Activated naive CD8-positive, alpha-beta T cell treated with anti-CD3 and anti-CD28 coated beads, Interleukin-2, amount 10 ng/mL, durations not matched to agents 7 days and 5 days (primary cell): ENCODE results near the gene CHST14. TPM values are rescaled to one million over a fixed set of nuclear protein-coding genes. Genes with fewer than 3 reads are reported as not detected.

ENCODE experiments used
- ATAC-seq: fragments of 150-1000 bp; cut with Tn5 transposase; one replicate; pipeline ENCODE4 v1.10.0; 2021; ENCODE audit warnings: low read depth, moderate library complexity
- POLR2A ChIA-PET: fragments of 350-600 bp; sonication (Branson Sonifier 250); formaldehyde crosslinking; loops from one replicate; lab custom pipeline; 2021; ENCODE audit warnings: antibody characterized with exemption; lab: Charles Lee
- DNase-seq: peaks from one replicate; pipeline ENCODE4 v3.0.0; 2021
- H3K27ac Mint-ChIP-seq: one replicate; pipeline ENCODE4 v1.8.0; 2022; ENCODE audit warnings: mild to moderate bottlenecking, mixed read lengths
- H3K27me3 Mint-ChIP-seq: one replicate; pipeline ENCODE4 v1.8.0; 2022; ENCODE audit warnings: mild to moderate bottlenecking, moderate library complexity, mixed read lengths
- H3K36me3 Mint-ChIP-seq: one replicate; pipeline ENCODE4 v1.8.0; 2021; ENCODE audit warnings: mild to moderate bottlenecking, mixed read lengths
- H3K4me1 Mint-ChIP-seq: one replicate; pipeline ENCODE4 v1.8.0; 2021; ENCODE audit warnings: mixed read lengths
- H3K4me3 Mint-ChIP-seq: one replicate; pipeline ENCODE4 v1.8.0; 2022; ENCODE audit warnings: mild to moderate bottlenecking, moderate library complexity, mixed read lengths
- H3K9me3 Mint-ChIP-seq: one replicate; pipeline ENCODE4 v1.8.0; 2021; ENCODE audit warnings: mixed read lengths
- total RNA-seq, 2 experiments: library from RNA; stranded (reverse); gene quantifications; one replicate each; pipeline ENCODE4 v1.2.3, GENCODE V29; 2021

The CHST14 gene
- total RNA-seq, 2 experiments from 2014 or later, result 9.8 to 10.8 TPM

DNA sequence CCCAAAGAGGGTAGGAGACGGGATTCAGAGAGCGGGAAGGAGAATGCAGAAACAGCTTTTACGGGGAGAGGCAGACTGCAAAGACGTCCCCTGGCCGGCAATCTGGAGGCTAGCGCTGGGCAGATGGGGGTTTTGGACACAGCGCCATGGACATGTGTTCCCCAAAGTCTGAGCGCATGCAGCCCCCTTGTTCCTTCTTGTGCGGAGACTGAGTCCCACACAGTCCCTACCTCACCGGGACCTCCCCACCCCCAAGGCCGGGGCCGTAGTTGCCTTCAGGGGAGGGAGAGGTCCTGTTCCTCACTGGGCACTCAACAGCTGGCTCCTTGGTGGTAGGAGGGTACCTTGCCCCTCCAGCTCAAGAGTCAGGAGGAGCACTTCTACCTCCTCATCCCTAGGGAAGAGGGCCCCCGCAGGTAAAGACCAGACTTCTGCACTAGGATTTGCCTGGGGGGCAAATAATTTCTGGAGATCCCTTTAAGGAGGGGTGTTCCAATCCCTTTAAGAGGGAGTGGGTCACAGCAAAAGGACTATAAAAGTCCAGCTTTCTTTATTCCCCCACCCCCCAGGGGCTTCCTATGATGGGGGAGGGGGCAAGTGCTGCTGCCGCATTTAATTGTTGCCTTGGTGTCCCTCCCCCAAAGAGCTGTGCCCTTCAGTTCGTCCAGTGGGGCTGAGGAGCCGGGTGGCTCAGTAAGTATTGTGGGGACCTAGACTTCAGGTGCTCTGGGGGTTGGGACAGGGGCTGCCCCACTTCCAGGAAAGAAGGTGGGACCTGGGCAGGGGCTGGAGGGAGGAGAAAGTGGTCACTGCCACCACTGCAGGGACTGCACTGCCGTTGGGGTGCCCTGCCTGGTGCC lies 33.7 kb upstream of the CHST14 start:
- Mint-ChIP-seq H3K27ac (no peak overlapping the region), H3K4me1 (peaks cover 14% of the 10 kb centered on the region), H3K27me3 (peaks cover 53% of the 10 kb centered on the region), H3K9me3 (no peaks in the 10 kb centered on the region), H3K4me3 (no peak overlapping the region), H3K36me3 (no peaks in the 10 kb centered on the region)
- no peak for DNase-seq
- POLR2A ChIA-PET, result no interaction called here
- ATAC-seq, result no peak

GRCh38 chr15:40437752-40438687 lies 32.8 kb upstream of the CHST14 start:
- H3K27me3 Mint-ChIP-seq, result peaks cover 58% of the 10 kb centered on the region
- DNase-seq (no peak), ATAC-seq (no peak)
- no peaks in the 10 kb centered on the region for H3K9me3 Mint-ChIP-seq
- POLR2A ChIA-PET, result interaction anchor here (1.2 to 2.3 kb wide), 2 partner anchors 32 to 69 kb away, joined by 3 to 7 read pairs; partner anchors contain the start of gene CHST14
- no peak overlapping the region for H3K4me3 Mint-ChIP-seq
- H3K36me3 Mint-ChIP-seq, result peaks cover 3% of the 10 kb centered on the region
- no peak overlapping the region for H3K27ac Mint-ChIP-seq
- peaks cover 21% of the 10 kb centered on the region for H3K4me1 Mint-ChIP-seq

GRCh38 chr15:40438712-40439111 lies 32.1 kb upstream of the CHST14 start:
- H3K9me3 Mint-ChIP-seq, result no peaks in the 10 kb centered on the region
- POLR2A ChIA-PET, result interaction anchor here (1.2 to 4.9 kb wide), 3 partner anchors 14 to 70 kb away, joined by 3 to 72 read pairs (median 7); partner anchors contain the start of gene CHST14
- DNase-seq, result no peak
- peaks cover 58% of the 10 kb centered on the region for H3K27me3 Mint-ChIP-seq
- H3K27ac Mint-ChIP-seq, result no peak overlapping the region
- peaks cover 28% of the 10 kb centered on the region for H3K4me1 Mint-ChIP-seq
- no peak for ATAC-seq
- H3K36me3 Mint-ChIP-seq, result peaks cover 3% of the 10 kb centered on the region
- no peak overlapping the region for H3K4me3 Mint-ChIP-seq

DNA sequence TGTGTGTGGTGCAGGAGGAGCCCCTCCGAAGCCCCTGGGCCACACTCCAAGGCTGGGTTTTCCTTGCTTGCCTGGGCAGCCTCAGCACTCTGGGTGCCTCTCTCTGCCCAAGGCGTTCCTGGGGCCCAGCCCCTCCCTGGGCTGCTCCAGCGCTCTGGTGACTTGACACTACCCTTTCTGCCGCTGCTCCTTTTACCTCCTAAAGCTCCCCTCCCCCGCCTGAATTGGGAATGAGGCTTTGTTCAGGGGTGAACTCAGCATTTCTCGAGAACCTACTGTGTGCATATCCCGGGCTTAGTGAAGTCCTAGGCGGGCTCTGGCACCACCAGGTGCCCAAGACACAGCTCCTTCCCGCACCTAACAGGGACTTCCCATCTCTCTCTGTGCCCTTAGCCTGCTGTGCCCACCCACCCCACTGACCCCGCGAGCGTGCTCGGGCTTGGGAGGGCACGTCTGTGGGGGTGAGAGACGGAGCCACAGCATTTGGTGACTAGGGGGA lies 31.3 kb upstream of the CHST14 start:
- no peaks in the 10 kb centered on the region for H3K9me3 Mint-ChIP-seq
- H3K36me3 Mint-ChIP-seq, result peaks cover 3% of the 10 kb centered on the region
- H3K27ac Mint-ChIP-seq, result no peak overlapping the region
- H3K27me3 Mint-ChIP-seq, result peaks cover 56% of the 10 kb centered on the region
- H3K4me1 Mint-ChIP-seq, result peaks cover 33% of the 10 kb centered on the region
- POLR2A ChIA-PET, result interaction anchor here (1.2 to 4.9 kb wide), 3 partner anchors 13 to 71 kb away, joined by 3 to 72 read pairs (median 7); partner anchors contain the start of gene CHST14
- peak overlapping the region; percentile 92 for H3K4me3 Mint-ChIP-seq
- DNase-seq (no peak), ATAC-seq (no peak)

- POLR2A ChIA-PET, result interaction anchor here (1.1 to 4.9 kb wide), 5 partner anchors 12 to 133 kb away, joined by 3 to 72 read pairs (median 5); partner anchors contain the start of genes CHST14 and INAFM2
- Mint-ChIP-seq H3K4me3 (peak overlapping the region; percentile 92), H3K4me1 (peaks cover 33% of the 10 kb centered on the region), H3K36me3 (peaks cover 3% of the 10 kb centered on the region), H3K9me3 (no peaks in the 10 kb centered on the region), H3K27me3 (peaks cover 53% of the 10 kb centered on the region), H3K27ac (peak overlapping the region; percentile 80)
- ATAC-seq (no peak), DNase-seq (peak; percentile 55)
Observed at GRCh38 chr15:40439960-40440742, 30.6 kb upstream of the CHST14 start.

DNA sequence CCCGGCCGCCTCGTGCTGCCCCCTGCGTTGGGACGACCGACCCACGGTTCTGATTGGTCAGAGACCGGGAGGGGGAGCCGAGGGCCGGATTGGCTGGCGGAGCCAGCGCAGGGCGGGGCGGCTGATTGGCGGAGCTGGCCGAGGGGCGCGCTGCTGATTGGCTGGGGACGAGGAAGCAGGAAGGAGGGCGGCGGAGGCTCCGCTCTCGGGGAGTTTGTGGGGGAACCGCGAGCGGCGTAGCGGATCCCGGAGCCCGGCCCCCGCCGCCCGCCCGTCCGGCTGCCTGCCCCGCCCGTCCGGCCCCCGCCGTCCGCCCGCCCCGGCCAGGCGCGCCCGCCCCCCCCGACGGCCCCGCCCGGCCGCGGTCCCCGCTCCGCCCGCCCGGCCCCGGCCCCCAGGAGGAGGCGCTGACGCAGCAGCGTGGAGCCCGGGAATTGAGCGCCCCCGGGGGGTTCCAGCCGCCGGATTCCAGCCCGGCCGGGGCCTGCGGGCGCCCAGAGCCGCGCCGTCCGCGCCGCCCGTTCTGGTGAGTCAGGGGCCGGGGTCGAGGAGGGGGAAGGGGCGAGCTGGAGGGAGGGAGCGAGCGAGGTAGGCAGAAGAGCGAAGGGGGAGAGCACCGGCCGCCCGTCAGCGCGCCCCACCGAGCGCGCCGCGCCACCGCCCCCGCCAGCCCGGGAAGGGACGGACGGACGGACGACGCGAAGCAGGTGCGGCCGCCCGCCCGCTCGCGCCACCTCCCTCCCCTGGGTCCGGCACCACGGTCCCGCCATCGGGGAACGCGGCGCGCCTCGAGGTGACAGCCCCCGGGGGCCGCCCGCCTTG lies 29.8 kb upstream of the CHST14 start, which contains the start of gene BAHD1:
TSS of gene BAHD1 (plus strand) at position 211 of the 822 bp plus-strand sequence. CDS start 17,512 bp downstream, outside the sequence.
- Mint-ChIP-seq H3K27ac (peak within 1 kb of the TSS; percentile 80), H3K27me3 (peaks cover 46% of the 10 kb centered on the region), H3K4me3 (peak within 1 kb of the TSS; percentile 92), H3K9me3 (no peaks in the 10 kb centered on the region), H3K36me3 (peaks cover 3% of the 10 kb centered on the region), H3K4me1 (peaks cover 33% of the 10 kb centered on the region)
- DNase-seq (peak; percentile 95), ATAC-seq (peak; percentile 90)
- POLR2A ChIA-PET, result interaction anchor here (1.1 to 4.9 kb wide), 5 partner anchors 12 to 134 kb away, joined by 3 to 72 read pairs (median 5); partner anchors contain the start of genes CHST14 and INAFM2

DNA sequence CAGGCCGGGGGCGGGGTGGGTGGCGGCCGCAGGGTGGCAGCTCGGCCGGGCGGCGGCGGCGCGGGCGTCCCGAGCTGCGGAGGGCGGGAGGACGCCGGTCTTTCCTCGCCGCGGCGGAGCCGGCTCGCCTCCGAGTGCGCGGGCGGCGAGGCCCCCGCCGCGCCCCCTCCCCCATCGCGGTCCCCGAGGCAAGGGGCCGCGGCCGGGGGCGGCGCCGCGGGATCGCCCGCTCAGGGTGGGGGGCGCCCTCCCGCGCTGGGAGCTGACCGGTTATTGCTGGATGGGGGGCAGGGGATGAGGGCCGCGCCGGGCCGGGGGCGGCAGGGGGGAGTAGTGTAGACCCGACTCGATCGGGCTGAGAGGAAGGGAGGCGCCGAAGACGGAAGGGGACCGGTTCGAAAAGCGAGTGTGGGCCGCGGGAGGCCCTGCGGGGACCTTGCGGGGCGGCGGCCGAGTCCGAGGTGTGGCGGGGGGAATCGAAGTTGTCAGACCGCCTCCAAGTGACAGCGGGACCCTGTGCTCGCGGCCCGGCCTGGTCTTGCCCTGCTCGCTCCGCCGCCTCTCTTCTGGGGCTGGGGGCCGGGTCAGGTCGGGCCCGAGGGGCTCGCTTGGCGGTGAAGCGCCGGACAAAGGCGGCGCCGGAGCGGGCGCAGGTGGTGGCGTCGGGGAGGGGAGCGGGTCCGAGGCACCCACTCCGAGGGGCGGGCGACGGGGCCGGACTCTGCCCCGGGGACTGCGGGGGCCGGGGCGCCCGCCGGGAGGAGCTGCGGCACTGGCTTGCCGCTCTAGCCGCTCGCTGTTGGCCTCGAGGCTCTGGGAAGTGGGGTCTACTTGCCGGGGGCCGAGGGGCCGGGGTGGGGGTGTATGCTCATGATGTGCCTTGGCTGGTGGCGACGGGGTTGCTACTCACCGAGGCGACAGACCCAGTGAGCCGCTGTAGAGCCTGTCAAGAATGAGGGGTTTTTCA lies 28.9 kb upstream of the CHST14 start:
- Mint-ChIP-seq H3K4me1 (peaks cover 32% of the 10 kb centered on the region), H3K27me3 (peaks cover 39% of the 10 kb centered on the region), H3K9me3 (no peaks in the 10 kb centered on the region), H3K36me3 (peaks cover 3% of the 10 kb centered on the region), H3K4me3 (peak overlapping the region; percentile 88), H3K27ac (peak overlapping the region; percentile 70)
- DNase-seq, result peak; percentile 57
- ATAC-seq, result no peak
- POLR2A ChIA-PET, result interaction anchor here (0.8 to 4.9 kb wide), 5 partner anchors 11 to 148 kb away, joined by 3 to 72 read pairs (median 3); partner anchors contain the start of gene INAFM2

DNA sequence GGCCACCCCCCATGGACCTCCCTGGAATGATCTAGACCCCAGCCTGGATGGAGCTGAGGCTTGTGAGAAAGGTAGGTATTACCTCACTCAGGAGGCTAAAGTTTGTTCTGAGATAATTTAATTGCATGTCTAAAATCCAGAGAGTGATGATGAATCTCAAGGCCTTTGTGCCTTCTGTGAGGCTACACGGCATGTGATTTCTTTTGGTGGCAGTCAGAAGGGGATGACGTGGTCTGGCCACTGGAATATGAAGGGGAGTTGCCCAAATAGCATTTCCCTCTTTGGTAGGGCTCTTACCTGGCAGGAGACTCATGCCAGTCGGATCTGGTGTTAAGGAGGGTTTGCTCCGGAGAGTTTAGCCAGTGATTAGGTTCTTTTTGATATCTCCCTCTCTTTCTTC lies 27.5 kb upstream of the CHST14 start:
- Mint-ChIP-seq H3K4me1 (peaks cover 32% of the 10 kb centered on the region), H3K27ac (no peak overlapping the region), H3K4me3 (peak overlapping the region; percentile 17), H3K9me3 (no peaks in the 10 kb centered on the region), H3K27me3 (peaks cover 25% of the 10 kb centered on the region), H3K36me3 (peaks cover 3% of the 10 kb centered on the region)
- DNase-seq, result no peak
- no peak for ATAC-seq
- POLR2A ChIA-PET, result interaction anchor here (0.5 to 4.9 kb wide), 3 partner anchors 9 to 118 kb away, joined by 3 to 72 read pairs (median 3); no protein-coding TSS in a partner anchor

DNA sequence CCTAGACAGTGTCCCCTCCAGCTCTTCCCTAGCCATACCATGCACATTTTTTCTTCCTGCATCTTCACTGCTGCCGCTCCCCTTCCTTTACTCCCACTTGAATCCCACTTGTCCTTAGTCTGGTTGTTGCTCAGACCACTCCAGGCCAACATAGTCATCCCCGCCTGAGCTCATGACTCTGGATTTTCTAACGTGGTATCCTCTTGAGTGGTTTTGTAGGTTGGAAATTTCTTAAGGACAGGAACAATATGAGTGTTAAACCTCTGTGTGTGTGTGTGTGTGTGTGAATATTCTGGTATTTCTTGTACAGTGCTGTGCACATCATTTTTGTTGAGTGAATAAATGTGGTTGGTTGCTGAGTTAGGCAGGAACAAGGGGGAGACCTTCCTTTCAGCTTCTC lies 26.9 kb upstream of the CHST14 start:
- Mint-ChIP-seq H3K4me1 (peaks cover 32% of the 10 kb centered on the region), H3K4me3 (peak overlapping the region; percentile 17), H3K27ac (no peak overlapping the region), H3K27me3 (peaks cover 19% of the 10 kb centered on the region), H3K9me3 (no peaks in the 10 kb centered on the region), H3K36me3 (peaks cover 3% of the 10 kb centered on the region)
- DNase-seq, result no peak
- POLR2A ChIA-PET, result interaction anchor here (4.9 kb wide), 1 partner anchor 9 kb away, joined by 72 read pairs; no protein-coding TSS in a partner anchor
- ATAC-seq, result no peak

GRCh38 chr15:40444736-40445135 lies 26.0 kb upstream of the CHST14 start:
- H3K4me3 Mint-ChIP-seq, result no peak overlapping the region
- POLR2A ChIA-PET, result interaction anchor here (0.6 kb wide), 1 partner anchor 129 kb away, joined by 3 read pairs; no protein-coding TSS in a partner anchor
- ATAC-seq, result no peak

More at GRCh38 chr15:40444736-40445135, 26.0 kb upstream of the CHST14 start:
- Mint-ChIP-seq H3K27me3 (peaks cover 11% of the 10 kb centered on the region), H3K4me1 (peaks cover 34% of the 10 kb centered on the region), H3K9me3 (no peaks in the 10 kb centered on the region), H3K36me3 (peaks cover 5% of the 10 kb centered on the region), H3K27ac (no peak overlapping the region)
- no peak for DNase-seq
